ENCODE results near the gene UBE2QL1. TPM values are rescaled to one million over a fixed set of nuclear protein-coding genes. Genes with fewer than 3 reads are reported as not detected.

UBE2QL1 gene
- total and polyA plus RNA-seq, 2 donors (not counting 1 experiment from before 2014, with no cell fraction given) = 0.33 to 1.7 TPM

GRCh38 chr5:6456766-6457370, 8.2 kb downstream of the UBE2QL1 start:
- H3K4me1 ChIP-seq (ENCODE audit: control insufficient read depth in 2 of 2, insufficient read depth in 2 of 2, low read length in 2 of 2) = no peaks in the 10 kb centered on the region
- H3K9ac ChIP-seq (ENCODE audit: low read length) = no peak overlapping the region
- H3K4me3 Mint-ChIP-seq = no peak overlapping the region
- no peak overlapping the region for H2AFZ ChIP-seq (ENCODE audit: insufficient read depth, low read depth, low read length, poor library complexity, severe bottlenecking)
- no peak overlapping the region for H3K27ac Mint-ChIP-seq
- intact Hi-C loops (cut with micrococcal nuclease) = no loop called here
- DNase-seq = no peak
- ChIA-PET CTCF (no interaction called here), POLR2A (no interaction called here)
- no peak overlapping the region for H3K4me2 ChIP-seq (replicated peaks; ENCODE audit: low read depth, low read length, poor library complexity, severe bottlenecking)
- no peaks in the 10 kb centered on the region for H4K20me1 ChIP-seq (ENCODE audit: control insufficient read depth, insufficient read depth, low read length, poor library complexity, severe bottlenecking)
- 73% methylated on average over 6 of the region's 6 CpGs for WGBS (ENCODE audit: insufficient coverage)
- H3K27me3 Mint-ChIP-seq = peaks cover 47% of the 10 kb centered on the region
- no peaks in the 10 kb centered on the region for H3K4me1 Mint-ChIP-seq
- no peaks in the 10 kb centered on the region for H3K9me3 Mint-ChIP-seq (ENCODE audit: insufficient read depth)
- H3K36me3 ChIP-seq (replicated peaks in 1 of 2; ENCODE audit: control extremely low read depth in 1 of 2, control insufficient read depth in 1 of 2, extremely low read depth in 1 of 2, insufficient read depth in 2 of 2, low read length in 1 of 2) = no peaks in the 10 kb centered on the region
- H3K27me3 ChIP-seq (replicated peaks in 1 of 4; ENCODE audit: control extremely low read depth in 1 of 4, control insufficient read depth in 3 of 4, insufficient read depth in 4 of 4, low read length in 3 of 4) = peaks cover 0 to 21% (median 5%) of the 10 kb centered on the region in 4 experiments
- no peak overlapping the region for H3K4me3 ChIP-seq (ENCODE audit: control extremely low read depth in 1 of 5, extremely low read depth in 1 of 5, insufficient read depth in 1 of 5, low read depth in 2 of 5, low read length in 4 of 5)
- H3K79me2 ChIP-seq (ENCODE audit: control insufficient read depth, insufficient read depth, low read length) = no peaks in the 10 kb centered on the region
- H3K27ac ChIP-seq (ENCODE audit: low read length in 2 of 2) = no peak overlapping the region
- no peak for ATAC-seq (ENCODE audit: low read depth)
- H3K9me3 ChIP-seq (ENCODE audit: control extremely low read depth in 1 of 3, control insufficient read depth in 2 of 3, insufficient read depth in 1 of 3, low read length in 2 of 3) = no peaks in the 10 kb centered on the region
- TF ChIP-seq CTCF (IDR thresholded peaks at IDR 0.05) (no peak), EZH2 (IDR thresholded peaks at IDR 0.05; ENCODE audit: borderline replicate concordance, insufficient read depth, low read depth, low read length, poor library complexity, severe bottlenecking) (no peak)

- no peaks in the 10 kb centered on the region for H4K20me1 ChIP-seq (ENCODE audit: control insufficient read depth, insufficient read depth, low read length, poor library complexity, severe bottlenecking)
- no peak overlapping the region for H3K4me2 ChIP-seq (replicated peaks; ENCODE audit: low read depth, low read length, poor library complexity, severe bottlenecking)
- H3K4me3 Mint-ChIP-seq = no peak overlapping the region
- H3K4me3 ChIP-seq (ENCODE audit: control extremely low read depth in 1 of 5, extremely low read depth in 1 of 5, insufficient read depth in 1 of 5, low read depth in 2 of 5, low read length in 4 of 5) = no peak overlapping the region
- H3K9me3 Mint-ChIP-seq (ENCODE audit: insufficient read depth) = no peaks in the 10 kb centered on the region
- no peak overlapping the region for H2AFZ ChIP-seq (ENCODE audit: insufficient read depth, low read depth, low read length, poor library complexity, severe bottlenecking)
- H3K4me1 ChIP-seq (ENCODE audit: control insufficient read depth in 2 of 2, insufficient read depth in 2 of 2, low read length in 2 of 2) = no peaks in the 10 kb centered on the region
- intact Hi-C loops (cut with micrococcal nuclease) = no loop called here
- H3K27ac ChIP-seq (ENCODE audit: low read length in 2 of 2) = no peak overlapping the region
- WGBS (ENCODE audit: insufficient coverage) = 92% methylated on average over 3 of the region's 5 CpGs
- no peaks in the 10 kb centered on the region for H3K9me3 ChIP-seq (ENCODE audit: control extremely low read depth in 1 of 3, control insufficient read depth in 2 of 3, insufficient read depth in 1 of 3, low read length in 2 of 3)
- no peak for ATAC-seq (ENCODE audit: low read depth)
- H3K36me3 ChIP-seq (replicated peaks in 1 of 2; ENCODE audit: control extremely low read depth in 1 of 2, control insufficient read depth in 1 of 2, extremely low read depth in 1 of 2, insufficient read depth in 2 of 2, low read length in 1 of 2) = no peaks in the 10 kb centered on the region
- peaks cover 45% of the 10 kb centered on the region for H3K27me3 Mint-ChIP-seq
- no peak overlapping the region for H3K27ac Mint-ChIP-seq
- DNase-seq = no peak
- no peaks in the 10 kb centered on the region for H3K4me1 Mint-ChIP-seq
- TF ChIP-seq EZH2 (IDR thresholded peaks at IDR 0.05; ENCODE audit: borderline replicate concordance, insufficient read depth, low read depth, low read length, poor library complexity, severe bottlenecking) = no peak
- TF ChIP-seq CTCF (IDR thresholded peaks at IDR 0.05) = no peak
- CTCF ChIA-PET = no interaction called here
- H3K9ac ChIP-seq (ENCODE audit: low read length) = no peak overlapping the region
- no peaks in the 10 kb centered on the region for H3K79me2 ChIP-seq (ENCODE audit: control insufficient read depth, insufficient read depth, low read length)
- POLR2A ChIA-PET = no interaction called here
- peaks cover 0 to 19% (median 2%) of the 10 kb centered on the region in 4 experiments for H3K27me3 ChIP-seq (replicated peaks in 1 of 4; ENCODE audit: control extremely low read depth in 1 of 4, control insufficient read depth in 3 of 4, insufficient read depth in 4 of 4, low read length in 3 of 4)
Observed at GRCh38 chr5:6457592-6457991, 8.9 kb downstream of the UBE2QL1 start.
